Limb (tissue), 2 donors: ENCODE measurements around the gene PTGES3L.
"Not testable (repeated sequence)": the region's sequence is repeated elsewhere in the genome, so short reads cannot be mapped to it uniquely, and the experiment has no call there.

ENCODE experiments used
- DNase-seq, 2 donors: peaks; one replicate each; pipeline ENCODE4 v3.0.0-alpha.2; 2016; ENCODE audit errors: extremely low spot score in 2 of 2

PTGES3L gene

GRCh38 chr17:42980766-42981397, 1.0 kb upstream of the PTGES3L start:
- peak; percentile 31 to 57 for DNase-seq

DNA sequence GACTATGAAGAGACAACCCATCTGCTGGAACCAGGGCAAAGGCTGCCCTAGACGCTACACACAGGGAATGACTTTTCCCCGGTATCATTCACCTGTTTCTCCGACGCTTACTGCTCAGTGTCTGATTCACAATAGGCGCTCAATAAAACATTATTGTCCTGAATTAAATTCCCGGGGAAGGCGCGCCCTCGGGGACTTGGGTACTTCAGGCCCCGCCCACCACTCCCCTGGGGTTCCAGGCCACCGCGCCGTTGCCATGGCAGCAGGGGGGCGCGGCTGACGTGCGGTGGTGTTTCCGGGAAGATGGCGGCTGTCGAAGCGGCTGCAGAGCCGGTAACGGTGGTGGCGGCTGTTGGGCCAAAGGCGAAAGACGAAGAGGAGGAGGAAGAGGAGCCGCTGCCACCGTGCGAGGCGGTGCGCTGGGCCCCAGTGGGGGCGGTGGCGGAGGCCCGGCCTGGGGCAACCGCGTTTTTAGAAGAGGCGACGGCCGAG, 440 bp upstream of the PTGES3L start, which contains the start of gene RUNDC1:
Gene RUNDC1, plus strand, starts transcription at position 292 of the 492 bp plus-strand sequence. Its CDS starts 12 bp downstream, at position 304.
- DNase-seq: peak; percentile 81 to 95

DNA sequence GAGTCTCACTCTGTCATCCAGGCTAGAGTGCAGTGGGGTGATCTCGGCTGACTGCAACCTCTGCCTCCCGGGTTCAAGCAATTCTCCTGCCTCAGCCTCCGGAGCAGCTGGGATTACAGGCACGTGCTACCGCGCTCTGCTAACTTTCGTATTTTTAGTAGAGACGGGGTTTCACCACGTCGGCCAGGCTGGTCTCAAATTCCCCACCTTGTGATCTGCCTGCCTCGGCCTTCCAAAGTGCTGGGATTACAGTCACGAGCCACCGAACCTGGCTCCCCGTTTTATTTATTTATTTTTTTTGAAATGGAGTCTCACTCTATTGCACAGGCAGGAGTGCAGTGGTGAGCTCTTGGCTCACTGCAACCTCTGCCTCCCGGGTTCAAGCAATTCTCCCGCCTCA, 4.2 kb downstream of the PTGES3L start:
- DNase-seq: not testable (repeated sequence)

- DNase-seq: no peak
These were observed 4.6 kb downstream of the PTGES3L start for GRCh38 chr17:42975265-42975664.

DNA sequence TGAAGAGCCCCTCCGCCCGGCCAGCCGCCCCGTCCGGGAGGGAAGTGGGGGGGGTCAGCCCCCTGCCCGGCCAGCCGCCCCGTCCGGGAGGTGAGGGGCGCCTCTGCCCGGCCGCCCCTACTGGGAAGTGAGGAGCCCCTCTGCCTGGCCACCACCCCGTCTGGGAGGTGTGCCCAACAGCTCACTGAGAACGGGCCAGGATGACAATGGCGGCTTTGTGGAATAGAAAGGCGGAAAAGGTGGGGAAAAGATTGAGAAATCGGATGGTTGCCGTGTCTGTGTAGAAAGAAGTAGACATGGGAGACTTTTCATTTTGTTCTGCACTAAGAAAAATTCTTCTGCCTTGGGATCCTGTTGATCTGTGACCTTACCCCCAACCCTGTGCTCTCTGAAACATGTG, 6.6 kb downstream of the PTGES3L start:
- not testable (repeated sequence) for DNase-seq

GRCh38 chr17:42971589-42971988, 8.3 kb downstream of the PTGES3L start:
- no peak for DNase-seq

DNA sequence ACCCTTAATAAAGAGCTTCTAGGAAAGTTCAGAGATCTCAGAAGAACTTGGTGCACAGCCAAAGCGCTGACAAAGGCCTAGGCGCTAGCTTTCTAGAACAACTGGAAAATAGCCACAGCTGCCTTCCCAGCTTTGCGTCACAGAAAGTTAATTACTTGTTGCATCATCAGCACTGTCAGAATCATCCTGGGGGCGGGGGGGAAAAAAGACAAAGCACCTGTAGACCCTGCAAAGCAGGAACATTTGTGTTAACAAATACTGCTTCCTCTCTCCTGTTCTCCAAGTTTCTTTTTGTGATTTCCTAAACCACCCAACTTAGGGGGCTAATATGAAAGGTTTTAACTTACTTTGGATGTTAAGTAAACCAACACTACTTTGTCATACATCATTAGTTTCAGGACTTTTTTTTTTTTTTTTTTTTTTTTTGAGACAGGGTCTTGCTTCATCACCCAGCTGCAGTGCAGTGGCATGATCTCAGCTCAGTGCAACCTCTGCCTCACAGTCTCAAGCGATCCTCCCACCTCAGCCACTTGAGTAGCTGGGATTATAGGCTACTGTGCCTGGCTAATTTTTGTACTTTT, 10.8 kb downstream of the PTGES3L start:
- no peak for DNase-seq

DNA sequence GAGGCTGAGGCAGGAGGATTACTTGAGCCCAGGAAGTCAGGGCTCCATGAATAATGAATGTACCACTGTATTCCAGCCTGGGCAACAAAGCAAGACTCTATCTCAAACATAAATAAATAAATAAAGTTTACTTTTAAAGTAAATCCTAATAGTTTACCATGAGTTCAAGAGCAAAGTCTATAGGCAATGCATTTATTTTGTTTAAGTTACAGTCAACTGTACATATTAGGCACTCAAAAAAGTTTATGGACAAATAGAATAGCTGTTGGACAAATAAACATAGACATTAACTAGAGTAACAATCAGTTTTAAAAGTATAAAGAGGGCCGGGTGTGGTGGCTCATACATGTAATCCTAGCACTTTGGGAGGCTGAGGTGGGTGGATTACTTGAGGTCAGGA, 12.0 kb downstream of the PTGES3L start:
- no peak for DNase-seq

- DNase-seq: peak; percentile 93 to 94
These were observed 15.5 kb downstream of the PTGES3L start, which contains the start of gene AARSD1 for GRCh38 chr17:42964161-42964932. Gene AARSD1, minus strand, starts transcription at chr17:42964454. Its CDS starts 14 bp downstream, at chr17:42964440.

DNA sequence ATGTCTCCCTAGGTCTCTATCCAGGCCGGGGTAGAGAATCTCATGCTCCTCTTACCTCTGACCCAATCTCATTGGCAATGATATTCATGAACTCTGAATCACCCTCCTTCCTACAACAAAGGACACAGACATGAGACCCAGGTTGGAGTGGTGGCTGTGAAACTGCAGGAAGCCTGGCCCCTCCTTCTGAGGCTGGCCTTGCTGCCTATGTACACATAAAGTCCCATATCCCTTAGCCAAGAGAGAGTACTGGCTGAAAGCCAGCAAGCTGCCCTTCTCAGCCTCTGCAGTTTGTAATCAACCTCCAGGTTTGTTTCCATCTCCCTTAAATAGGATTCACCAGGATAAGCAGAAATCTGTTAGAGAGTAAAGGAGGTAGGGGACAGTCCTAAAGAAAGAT, 26.2 kb downstream of the PTGES3L start:
- no peak for DNase-seq

DNA sequence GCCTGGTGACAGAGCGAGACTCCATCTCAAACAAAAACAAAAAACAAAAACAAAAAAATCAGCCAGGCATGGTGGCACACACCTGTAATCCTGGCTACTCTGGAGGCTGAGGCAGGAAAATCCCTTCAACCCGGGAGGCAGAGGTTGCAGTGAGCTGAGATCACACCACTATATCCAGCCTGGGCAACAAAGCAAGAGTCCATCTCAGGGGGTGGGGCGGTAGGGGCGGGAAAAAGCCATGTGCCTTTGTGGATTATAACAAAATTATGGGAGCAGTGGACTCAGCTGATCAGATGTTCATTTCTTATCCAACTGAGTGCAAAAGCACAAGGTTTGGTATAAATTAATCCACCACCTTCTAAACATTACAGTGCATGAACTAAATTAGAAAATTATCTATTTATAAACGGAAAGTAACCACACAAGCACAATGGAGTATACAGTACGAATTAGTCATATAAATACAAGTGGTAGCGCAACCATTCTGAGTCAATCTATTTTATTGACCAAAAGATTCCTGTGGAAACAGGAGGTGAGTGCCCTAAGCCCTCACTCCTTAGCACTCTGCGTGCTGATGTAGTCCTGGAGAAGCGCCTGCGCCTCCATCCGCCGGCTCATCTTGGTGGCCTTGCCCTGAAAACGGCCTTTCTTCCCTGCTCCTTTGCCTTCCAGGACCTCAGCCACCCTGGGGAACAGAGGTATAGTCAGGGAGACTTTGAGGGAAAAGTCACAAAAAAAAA, 29.7 kb downstream of the PTGES3L start:
- no peak for DNase-seq

GRCh38 chr17:42946812-42947211, 33.1 kb downstream of the PTGES3L start:
- no peak for DNase-seq

DNA sequence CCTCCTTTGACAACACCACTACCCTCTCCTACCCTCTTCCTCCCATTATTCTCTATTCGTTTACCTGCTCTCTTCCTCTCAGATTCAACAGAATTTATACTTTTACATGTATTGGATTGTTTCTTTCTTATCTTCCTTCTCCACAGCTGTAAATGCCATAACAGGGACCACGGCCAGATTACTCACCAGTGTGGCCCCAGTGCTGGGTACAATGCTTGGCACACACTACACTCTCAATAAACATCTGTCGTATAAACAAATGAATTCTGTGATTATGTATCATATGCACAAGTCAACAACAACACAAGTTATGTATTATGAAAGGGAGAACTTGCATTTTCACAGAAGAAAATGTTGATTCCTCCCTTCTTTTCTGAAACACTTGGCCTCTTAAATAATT, 35.7 kb downstream of the PTGES3L start:
- no peak for DNase-seq

DNA sequence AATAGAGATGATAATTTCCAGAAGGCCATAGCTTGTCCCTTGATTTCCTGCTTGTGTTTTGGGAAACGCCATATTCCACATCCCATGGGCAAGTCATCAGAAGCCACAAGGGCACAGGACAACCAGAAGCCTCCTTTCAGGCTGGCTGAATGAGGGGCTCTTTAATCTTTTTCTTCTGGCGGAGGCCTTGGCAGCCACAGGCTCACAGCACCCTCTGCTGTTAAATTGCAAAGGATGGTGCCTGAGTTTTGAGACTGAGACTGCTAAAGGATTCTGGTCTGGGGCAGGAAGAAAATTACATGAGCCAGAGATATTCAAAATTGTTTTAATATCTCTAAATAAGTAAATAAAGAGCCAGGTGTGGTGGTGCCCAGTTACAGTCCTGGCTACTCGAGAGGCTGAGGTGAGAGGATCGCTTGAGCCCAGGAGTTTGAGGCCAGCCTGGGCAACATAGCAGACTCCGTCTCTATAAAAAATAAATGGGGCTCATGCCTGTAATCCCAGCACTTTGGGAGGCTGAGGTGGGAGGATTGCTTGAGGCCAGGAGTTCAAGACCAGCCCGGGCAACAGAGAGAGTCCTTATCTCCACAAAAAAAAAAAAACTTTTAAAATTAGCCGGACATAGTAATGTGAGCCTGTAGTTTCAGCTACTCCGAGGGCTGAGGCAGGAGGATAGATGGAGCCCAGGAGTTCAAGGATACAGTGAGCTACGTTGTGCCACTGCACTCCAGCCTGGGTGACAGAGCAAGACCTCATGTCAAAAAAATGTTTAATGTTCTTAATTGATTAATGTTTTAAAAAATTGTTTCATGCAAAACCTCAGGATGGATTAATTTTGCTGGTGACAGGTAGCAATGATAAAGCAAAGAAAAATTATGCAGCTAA, 41.9 kb downstream of the PTGES3L start:
- peak; percentile 48 to 61 for DNase-seq

GRCh38 chr17:42929497-42929844, 50.4 kb downstream of the PTGES3L start:
- DNase-seq: no peak

GRCh38 chr17:42928714-42929496, 51.0 kb downstream of the PTGES3L start:
- DNase-seq: peak in 1 of 2 donors; percentile 13

GRCh38 chr17:42924891-42925290, 55.0 kb downstream of the PTGES3L start:
- no peak for DNase-seq

GRCh38 chr17:42923472-42923871, 56.4 kb downstream of the PTGES3L start:
- not testable (repeated sequence) for DNase-seq

DNA sequence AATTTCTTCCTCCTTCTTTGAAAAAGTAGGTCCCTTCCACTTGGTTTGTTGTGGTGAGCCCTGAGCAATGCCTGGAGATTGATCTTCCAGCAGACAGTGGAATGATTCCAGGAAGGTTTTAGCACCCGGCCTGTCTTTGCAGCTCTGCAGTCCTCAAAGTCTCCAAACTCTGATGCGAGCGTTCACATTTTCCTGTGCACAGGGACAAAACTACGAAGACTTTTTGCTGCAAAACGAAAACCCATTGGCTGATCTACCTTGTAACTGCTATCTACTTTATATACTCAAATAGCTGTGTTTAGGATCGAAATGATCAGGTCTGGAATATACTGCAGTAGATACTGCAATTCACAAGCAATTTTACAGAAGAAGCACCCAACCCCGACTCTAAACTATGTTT, 57.6 kb downstream of the PTGES3L start:
- no peak for DNase-seq

DNA sequence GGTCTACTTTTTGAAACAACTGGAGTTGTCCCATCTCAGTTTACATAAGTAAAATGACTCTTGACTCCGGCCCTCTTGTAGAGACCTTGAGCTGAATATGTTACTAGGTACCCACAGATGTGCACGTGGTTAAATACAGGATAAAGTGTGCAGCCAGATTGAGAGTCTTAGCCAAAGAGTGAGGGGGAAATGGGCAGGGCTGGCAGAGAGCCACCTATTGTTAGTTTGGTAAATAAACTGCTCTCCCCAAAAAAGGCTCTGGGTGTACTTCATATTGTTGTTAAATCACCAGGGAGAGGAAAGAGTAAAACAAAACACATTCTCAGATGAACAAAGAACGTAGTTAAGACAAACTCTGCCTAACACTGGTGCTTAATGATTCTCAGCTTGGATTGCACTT, 59.0 kb downstream of the PTGES3L start:
- no peak for DNase-seq
